Activated CD8-positive, alpha-beta T cell treated with anti-CD3 and anti-CD28 coated beads for 36 hours (primary cell): ENCODE measurements around the gene DPM3. TPM values are rescaled to one million over a fixed set of nuclear protein-coding genes. Genes with fewer than 3 reads are reported as not detected.

Source experiments
- ATAC-seq: fragments of 200-7000 bp; cut with Tn5 transposase; one replicate; pipeline ENCODE4 v1.10.0; 2021; ENCODE audit warnings: mild to moderate bottlenecking, moderate library complexity
- CTCF ChIA-PET: fragments of 350-600 bp; sonication (Branson Sonifier 250); formaldehyde crosslinking; loops from one replicate; lab custom pipeline; 2021; ENCODE audit warnings: antibody characterized with exemption; lab: Charles Lee
- POLR2A ChIA-PET: fragments of 350-600 bp; sonication (Branson Sonifier 250); formaldehyde crosslinking; loops from one replicate; lab custom pipeline; 2021; ENCODE audit warnings: antibody characterized with exemption; lab: Charles Lee
- DNase-seq: peaks from one replicate; pipeline ENCODE4 v3.0.0-alpha.2; 2020
- H3K27ac Mint-ChIP-seq: one replicate; pipeline ENCODE4 v1.8.0; 2021; ENCODE audit warnings: mild to moderate bottlenecking, mixed read lengths
- H3K27me3 Mint-ChIP-seq: one replicate; pipeline ENCODE4 v1.8.0; 2021; ENCODE audit warnings: mixed read lengths
- H3K36me3 Mint-ChIP-seq: one replicate; pipeline ENCODE4 v1.8.0; 2021; ENCODE audit warnings: low read depth, mixed read lengths
- H3K4me1 Mint-ChIP-seq: one replicate; pipeline ENCODE4 v1.8.0; 2021; ENCODE audit warnings: low read depth, mixed read lengths
- H3K4me3 Mint-ChIP-seq: one replicate; pipeline ENCODE4 v1.8.0; 2021; ENCODE audit warnings: mild to moderate bottlenecking, moderate library complexity, mixed read lengths
- H3K9me3 Mint-ChIP-seq: one replicate; pipeline ENCODE4 v1.8.0; 2021; ENCODE audit warnings: mixed read lengths
- intact Hi-C: fragments of 100-400 bp; cut with micrococcal nuclease; formaldehyde crosslinking; loops from one replicate; pipeline ENCODE4 v1.10.0; 2022
- total RNA-seq, 2 experiments: library from RNA; stranded (reverse); gene quantifications; one replicate each; pipeline ENCODE4 v1.2.3, GENCODE V29; 2021
- TF ChIP-seq, protein P1 (sequence below): fragments of 200-600 bp; IDR thresholded peaks from one replicate; pipeline ENCODE4 v1.8.0; 2022; ENCODE audit warnings: antibody characterized with exemption, mild to moderate bottlenecking

Gene DPM3
- total RNA-seq, 2 experiments from 2014 or later = 37.1 to 38.1 TPM

DNA sequence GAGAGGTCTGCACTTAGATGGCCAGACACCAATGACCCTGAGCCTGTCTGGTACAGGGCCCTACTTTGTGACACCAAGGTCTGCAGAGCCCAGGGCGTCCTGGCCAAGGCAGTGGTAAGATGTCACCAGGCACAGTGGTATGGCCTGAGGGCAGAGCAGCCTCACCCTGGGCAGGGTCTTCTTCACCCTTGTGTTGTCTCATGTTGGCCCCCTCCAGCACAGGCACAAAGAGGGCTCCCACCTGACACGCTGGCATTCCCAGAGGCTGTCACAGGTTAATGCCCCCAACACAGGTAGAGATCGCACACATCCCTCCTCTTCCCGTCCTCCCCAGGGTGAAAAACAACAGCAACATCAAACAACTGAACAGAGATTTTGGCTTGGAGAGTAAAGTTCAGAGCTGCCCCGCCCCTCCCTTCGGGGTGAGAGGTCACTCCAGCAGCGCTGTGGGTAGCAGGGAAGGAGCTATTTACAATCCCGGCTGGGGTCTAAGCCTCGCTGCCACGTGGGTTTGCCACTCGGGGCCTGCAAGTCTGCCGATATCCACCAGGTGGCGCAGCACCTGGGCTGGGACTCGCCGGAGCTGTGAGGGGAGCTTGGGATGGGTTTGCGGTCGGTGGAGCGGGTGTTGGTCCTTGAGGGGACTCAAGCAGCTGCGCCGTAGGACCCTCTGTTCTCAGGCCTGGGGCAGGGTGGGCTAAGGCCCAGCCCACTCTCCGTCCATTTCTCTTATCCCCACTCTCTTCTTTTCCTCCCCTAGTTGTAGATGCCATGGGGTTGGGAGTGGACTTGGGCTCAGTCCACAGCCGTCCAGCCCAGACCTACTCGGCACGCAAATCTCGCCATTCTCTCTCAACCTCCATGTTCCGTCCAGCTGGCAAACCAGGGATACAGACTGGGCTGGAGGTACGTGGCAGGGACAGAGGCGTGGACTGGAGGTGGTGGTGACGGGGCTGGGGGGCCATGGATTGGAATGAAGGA is 49.0 kb downstream of the DPM3 start:
- CTCF ChIA-PET = interaction anchor here (0.6 to 6.8 kb wide), 57 partner anchors 9 to 450 kb away, joined by 3 to 312 read pairs (median 5); partner anchors contain the start of genes EFNA3, EFNA4, KRTCAP2 and PMVK
- ATAC-seq = peak; percentile 88
- TF ChIP-seq, protein P1, sequence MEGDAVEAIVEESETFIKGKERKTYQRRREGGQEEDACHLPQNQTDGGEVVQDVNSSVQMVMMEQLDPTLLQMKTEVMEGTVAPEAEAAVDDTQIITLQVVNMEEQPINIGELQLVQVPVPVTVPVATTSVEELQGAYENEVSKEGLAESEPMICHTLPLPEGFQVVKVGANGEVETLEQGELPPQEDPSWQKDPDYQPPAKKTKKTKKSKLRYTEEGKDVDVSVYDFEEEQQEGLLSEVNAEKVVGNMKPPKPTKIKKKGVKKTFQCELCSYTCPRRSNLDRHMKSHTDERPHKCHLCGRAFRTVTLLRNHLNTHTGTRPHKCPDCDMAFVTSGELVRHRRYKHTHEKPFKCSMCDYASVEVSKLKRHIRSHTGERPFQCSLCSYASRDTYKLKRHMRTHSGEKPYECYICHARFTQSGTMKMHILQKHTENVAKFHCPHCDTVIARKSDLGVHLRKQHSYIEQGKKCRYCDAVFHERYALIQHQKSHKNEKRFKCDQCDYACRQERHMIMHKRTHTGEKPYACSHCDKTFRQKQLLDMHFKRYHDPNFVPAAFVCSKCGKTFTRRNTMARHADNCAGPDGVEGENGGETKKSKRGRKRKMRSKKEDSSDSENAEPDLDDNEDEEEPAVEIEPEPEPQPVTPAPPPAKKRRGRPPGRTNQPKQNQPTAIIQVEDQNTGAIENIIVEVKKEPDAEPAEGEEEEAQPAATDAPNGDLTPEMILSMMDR = peak; percentile 99
- Mint-ChIP-seq H3K36me3 (no peaks in the 10 kb centered on the region), H3K4me1 (peaks cover 2% of the 10 kb centered on the region), H3K9me3 (no peaks in the 10 kb centered on the region), H3K27ac (no peak overlapping the region), H3K27me3 (peaks cover 9% of the 10 kb centered on the region), H3K4me3 (peak overlapping the region; percentile 12)
- POLR2A ChIA-PET = interaction anchor here (0.7 to 1.7 kb wide), 4 partner anchors 12 to 76 kb away, joined by 3 to 10 read pairs (median 4); partner anchors contain the start of gene SLC50A1
- peak; percentile 86 for DNase-seq
- intact Hi-C loops = no loop called here

Other genes starting within 250 kb of the DPM3 start
- 10 to 100 TPM; 32.3 to 33.2 TPM for gene PMVK, start 203.8 kb downstream of the DPM3 start, total RNA-seq
- gene PBXIP1, start 184.4 kb downstream of the DPM3 start, total RNA-seq = 10 to 100 TPM; 17.7 to 19.4 TPM
- 10 to 100 TPM; 21.2 to 21.8 TPM for gene PYGO2, start 178.7 kb downstream of the DPM3 start, total RNA-seq
- 10 to 100 TPM; 32.3 to 34.2 TPM for gene SHC1, start 169.8 kb downstream of the DPM3 start, total RNA-seq
- 100 to 1,000 TPM; 172 to 173 TPM for gene CKS1B, start 165.8 kb downstream of the DPM3 start, total RNA-seq
- 10 to 100 TPM; 31.5 to 32.9 TPM for gene FLAD1, start 157.2 kb downstream of the DPM3 start, total RNA-seq
- gene LENEP, start 146.9 kb downstream of the DPM3 start, total RNA-seq = not detected
- 10 to 100 TPM; 26.3 to 26.5 TPM for gene ZBTB7B, start 137.7 kb downstream of the DPM3 start, total RNA-seq
- gene DCST2, start 106.8 kb downstream of the DPM3 start, total RNA-seq = under 1 TPM; 0.20 to 0.36 TPM
- not detected for gene DCST1, start 106.7 kb downstream of the DPM3 start, total RNA-seq
- gene ADAM15, start 89.2 kb downstream of the DPM3 start, total RNA-seq = 10 to 100 TPM; 36.4 to 37.2 TPM
- 1 to 10 TPM; 7.1 to 7.8 TPM for gene EFNA4, start 76.8 kb downstream of the DPM3 start, total RNA-seq
- gene EFNA3, start 61.7 kb downstream of the DPM3 start, total RNA-seq = 1 to 10 TPM; 5.1 to 8.6 TPM
- gene EFNA1, start 12.7 kb downstream of the DPM3 start, total RNA-seq = under 1 TPM; 0.59 to 0.60 TPM
- 10 to 100 TPM; 59.7 to 64.0 TPM for gene SLC50A1, start 4.7 kb downstream of the DPM3 start, total RNA-seq
- gene KRTCAP2, start 32.8 kb upstream of the DPM3 start, total RNA-seq = 100 to 1,000 TPM; 124 to 125 TPM
- gene TRIM46, start 33.3 kb upstream of the DPM3 start, total RNA-seq = 1 to 10 TPM; 5.8 to 6.1 TPM
- gene THBS3, start 67.4 kb upstream of the DPM3 start, total RNA-seq = 10 to 100 TPM; 11.1 to 12.0 TPM
- gene MTX1, start 68.2 kb upstream of the DPM3 start, total RNA-seq = 10 to 100 TPM; 59.2 to 61.0 TPM
- gene ENTREP3, start 115.0 kb upstream of the DPM3 start, total RNA-seq = 10 to 100 TPM; 41.1 to 42.2 TPM
- 10 to 100 TPM; 81.3 to 97.2 TPM for gene SCAMP3, start 121.8 kb upstream of the DPM3 start, total RNA-seq
- 10 to 100 TPM; 80.6 to 85.4 TPM for gene CLK2, start 133.0 kb upstream of the DPM3 start, total RNA-seq
- gene HCN3, start 136.9 kb upstream of the DPM3 start, total RNA-seq = 1 to 10 TPM; 1.5 TPM
- not detected for gene PKLR, start 160.9 kb upstream of the DPM3 start, total RNA-seq
- 100 to 1,000 TPM; 293 to 316 TPM for gene FDPS, start 168.3 kb upstream of the DPM3 start, total RNA-seq
- gene RUSC1, start 180.4 kb upstream of the DPM3 start, total RNA-seq = 10 to 100 TPM; 21.2 to 21.6 TPM